ENCODE measurements around the gene GATA6. TPM values are rescaled to one million over a fixed set of nuclear protein-coding genes. Genes with fewer than 3 reads are reported as not detected.

GATA6 gene
- total RNA-seq, 2 donors from 2014 or later: 46.1 to 57.8 TPM

GRCh38 chr18:22165049-22165602 is 4.3 kb upstream of the GATA6 start:
- ATAC-seq (no peak), DNase-seq (no peak)
- intact Hi-C loops (cut with DNase I, micrococcal nuclease): loop anchor here in 1 of 2 donors (10.0 kb wide), 1 partner anchor 510 kb away; no protein-coding TSS in a partner anchor

GRCh38 chr18:22165603-22166068 is 3.8 kb upstream of the GATA6 start:
- intact Hi-C loops (cut with DNase I, micrococcal nuclease): loop anchor here in 1 of 2 donors (10.0 kb wide), 1 partner anchor 509 kb away; no protein-coding TSS in a partner anchor
- DNase-seq (peak in 1 of 2 donors; percentile 26), ATAC-seq (no peak)

- intact Hi-C loops (cut with DNase I, micrococcal nuclease): loop anchor here in 1 of 2 donors (10.0 kb wide), 1 partner anchor 508 kb away; no protein-coding TSS in a partner anchor
- DNase-seq (peak; percentile 77 to 82), ATAC-seq (peak; percentile 24)
Observed at GRCh38 chr18:22166069-22166950, 3.1 kb upstream of the GATA6 start.

GRCh38 chr18:22167091-22167470 is 2.3 kb upstream of the GATA6 start:
- DNase-seq (peak in 1 of 2 donors; percentile 39), ATAC-seq (no peak)
- intact Hi-C loops (cut with DNase I, micrococcal nuclease): loop anchor here in 1 of 2 donors (10.0 kb wide), 1 partner anchor 508 kb away; no protein-coding TSS in a partner anchor

- ATAC-seq (peak; percentile 14), DNase-seq (peak in 1 of 2 donors; percentile 60)
- intact Hi-C loops (cut with DNase I, micrococcal nuclease): loop anchor here in 1 of 2 donors (10.0 kb wide), 1 partner anchor 507 kb away; no protein-coding TSS in a partner anchor
Observed at GRCh38 chr18:22167471-22168241, 1.7 kb upstream of the GATA6 start.

- intact Hi-C loops (cut with DNase I, micrococcal nuclease): loop anchor here in 1 of 2 donors (10.0 kb wide), 1 partner anchor 506 kb away; no protein-coding TSS in a partner anchor
- ATAC-seq: peak; percentile 29
- DNase-seq: peak in 1 of 2 donors; percentile 63
Observed at GRCh38 chr18:22168360-22168921, 948 bp upstream of the GATA6 start.

GRCh38 chr18:22169889-22170420 is 566 bp downstream of the GATA6 start:
- ATAC-seq: peak; percentile 10
- no peak for DNase-seq
- intact Hi-C loops (cut with DNase I, micrococcal nuclease): loop anchor here in 1 of 2 donors (10.0 kb wide), 3 partner anchors 175 to 505 kb away; no protein-coding TSS in a partner anchor

- intact Hi-C loops (cut with DNase I, micrococcal nuclease): loop anchor here in 1 of 2 donors (10.0 kb wide), 2 partner anchors 174 to 394 kb away; no protein-coding TSS in a partner anchor
- no peak for ATAC-seq
- DNase-seq: peak in 1 of 2 donors; percentile 48
Observed at GRCh38 chr18:22170421-22171257, 1.2 kb downstream of the GATA6 start.

- DNase-seq (no peak), ATAC-seq (no peak)
- intact Hi-C loops (cut with DNase I, micrococcal nuclease): loop anchor here in 1 of 2 donors (10.0 kb wide), 2 partner anchors 173 to 393 kb away; no protein-coding TSS in a partner anchor
Observed at GRCh38 chr18:22171258-22172119, 2.1 kb downstream of the GATA6 start.

GRCh38 chr18:22172120-22172582 is 2.8 kb downstream of the GATA6 start:
- intact Hi-C loops (cut with DNase I, micrococcal nuclease): loop anchor here in 1 of 2 donors (10.0 kb wide), 2 partner anchors 173 to 393 kb away; no protein-coding TSS in a partner anchor
- DNase-seq: no peak
- no peak for ATAC-seq

- ATAC-seq (no peak), DNase-seq (peak in 1 of 2 donors; percentile 25)
- intact Hi-C loops (cut with DNase I, micrococcal nuclease): loop anchor here in 1 of 2 donors (10.0 kb wide), 2 partner anchors 172 to 392 kb away; no protein-coding TSS in a partner anchor
Observed at GRCh38 chr18:22172594-22173049, 3.2 kb downstream of the GATA6 start.

- ATAC-seq (no peak), DNase-seq (no peak)
- intact Hi-C loops (cut with DNase I, micrococcal nuclease): loop anchor here in 1 of 2 donors (10.0 kb wide), 2 partner anchors 171 to 391 kb away; no protein-coding TSS in a partner anchor
Observed at GRCh38 chr18:22173221-22173927, 4.0 kb downstream of the GATA6 start.

GRCh38 chr18:22173928-22174301 is 4.5 kb downstream of the GATA6 start:
- ATAC-seq (peak; percentile 3), DNase-seq (no peak)
- intact Hi-C loops (cut with DNase I, micrococcal nuclease): loop anchor here in 1 of 2 donors (10.0 kb wide), 2 partner anchors 171 to 391 kb away; no protein-coding TSS in a partner anchor

- intact Hi-C loops (cut with DNase I, micrococcal nuclease): loop anchor here in 1 of 2 donors (10.0 kb wide), 2 partner anchors 170 to 390 kb away; no protein-coding TSS in a partner anchor
- no peak for DNase-seq
- ATAC-seq: peak; percentile 18
Observed at GRCh38 chr18:22174341-22175145, 5.2 kb downstream of the GATA6 start.

All from left colon (tissue), 2 donors.